GM18861 (cell line): Measurements from ENCODE around the gene PDCD7.
"Not testable (repeated sequence)": the region's sequence is repeated elsewhere in the genome, so short reads cannot be mapped to it uniquely, and the experiment has no call there.

Source experiments
- ATAC-seq: cut with Tn5 transposase; IDR thresholded peaks from one replicate; pipeline ENCODE4 v1.9.1; 2021; ENCODE audit not compliant: unreplicated experiment

PDCD7 gene

DNA sequence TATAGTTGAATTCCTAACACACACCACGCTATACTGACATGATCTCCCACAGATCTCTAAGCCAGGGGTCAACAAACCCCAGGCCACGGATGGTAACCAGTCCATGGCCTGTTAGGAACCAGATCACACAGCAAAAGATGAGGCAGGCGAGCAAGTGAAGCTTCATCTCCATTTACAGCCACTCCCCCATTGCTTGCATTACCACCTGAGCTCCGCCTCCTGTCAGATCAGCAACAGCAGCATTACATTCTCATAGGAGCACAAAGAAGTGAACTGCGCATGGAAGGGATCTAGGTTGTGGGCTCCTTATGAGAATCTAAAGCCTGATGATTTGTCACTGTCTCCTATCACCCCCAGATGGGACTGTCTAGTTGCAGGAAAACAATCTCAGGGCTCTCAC lies 2.7 kb downstream of the PDCD7 start:
- ATAC-seq, result no peak

DNA sequence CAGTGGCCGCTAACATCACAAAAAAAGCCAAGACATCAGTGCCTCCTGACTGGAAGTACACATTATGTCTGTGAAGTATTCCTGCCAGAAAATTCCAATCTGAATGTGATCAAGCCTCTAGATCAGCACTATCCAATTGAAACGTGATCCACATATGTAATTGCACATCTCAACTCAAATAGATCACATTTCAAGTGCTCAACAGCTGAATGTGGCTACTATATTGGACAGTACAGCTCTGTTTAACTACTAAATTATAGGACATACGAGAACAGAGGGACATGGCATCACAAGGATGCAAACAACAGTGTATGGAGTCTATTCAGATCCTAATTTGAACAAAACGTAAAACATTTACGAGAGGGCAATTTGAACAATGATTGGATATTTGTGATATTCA lies 18.1 kb downstream of the PDCD7 start:
- ATAC-seq, result no peak

DNA sequence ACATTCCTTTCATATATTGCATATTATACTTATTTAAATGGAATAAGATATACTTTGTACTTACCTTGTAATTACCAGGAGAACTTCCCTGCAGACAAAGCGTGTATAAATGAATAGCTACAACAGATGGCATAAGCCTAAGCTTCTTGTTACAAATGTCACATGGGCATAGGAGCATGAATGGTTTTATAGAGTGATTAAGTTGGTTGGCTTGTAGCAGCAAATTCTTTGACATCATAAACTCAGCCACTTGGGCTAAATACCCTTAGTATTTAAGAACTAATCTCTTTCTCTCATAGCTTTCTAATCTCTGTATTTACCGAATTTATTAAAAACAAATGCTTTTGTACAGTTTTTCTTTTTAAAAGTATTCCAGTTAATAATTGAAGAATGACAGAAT lies 18.5 kb downstream of the PDCD7 start, which contains the start of gene UBAP1L:
UBAP1L (minus strand) TSS at position 115 of the 400 bp plus-strand sequence. CDS start 8,985 bp downstream, outside the sequence.
- ATAC-seq, result no peak

DNA sequence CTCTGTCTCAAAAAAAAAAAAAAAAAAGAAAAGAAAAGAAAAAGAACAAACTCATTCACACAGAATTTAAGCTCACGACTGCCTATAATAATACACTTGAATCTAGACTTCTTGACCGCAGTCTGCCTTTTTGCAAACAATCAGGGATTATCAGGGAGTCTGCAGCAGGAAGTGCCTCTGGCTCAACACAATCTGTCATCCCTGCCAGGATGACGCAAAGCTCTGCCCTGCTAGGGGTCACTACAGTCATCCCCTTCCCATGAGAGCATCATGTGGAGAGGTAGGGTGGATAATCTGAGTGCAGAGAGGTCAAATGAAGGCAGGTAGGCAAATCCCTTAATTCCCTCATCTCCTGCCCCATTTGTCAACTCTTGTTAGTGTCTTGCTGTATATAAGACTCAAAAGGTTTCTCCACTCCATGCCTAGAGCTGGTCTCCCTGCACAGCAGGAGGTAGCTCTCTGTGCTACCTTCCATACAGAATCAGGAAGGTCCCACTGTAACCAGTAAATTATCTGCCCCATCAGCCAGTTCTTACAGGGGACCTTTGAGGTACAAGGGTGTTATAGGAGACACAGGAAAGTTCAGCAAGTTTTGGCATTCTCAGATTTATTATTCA lies 22.8 kb downstream of the PDCD7 start:
- ATAC-seq, result no peak

DNA sequence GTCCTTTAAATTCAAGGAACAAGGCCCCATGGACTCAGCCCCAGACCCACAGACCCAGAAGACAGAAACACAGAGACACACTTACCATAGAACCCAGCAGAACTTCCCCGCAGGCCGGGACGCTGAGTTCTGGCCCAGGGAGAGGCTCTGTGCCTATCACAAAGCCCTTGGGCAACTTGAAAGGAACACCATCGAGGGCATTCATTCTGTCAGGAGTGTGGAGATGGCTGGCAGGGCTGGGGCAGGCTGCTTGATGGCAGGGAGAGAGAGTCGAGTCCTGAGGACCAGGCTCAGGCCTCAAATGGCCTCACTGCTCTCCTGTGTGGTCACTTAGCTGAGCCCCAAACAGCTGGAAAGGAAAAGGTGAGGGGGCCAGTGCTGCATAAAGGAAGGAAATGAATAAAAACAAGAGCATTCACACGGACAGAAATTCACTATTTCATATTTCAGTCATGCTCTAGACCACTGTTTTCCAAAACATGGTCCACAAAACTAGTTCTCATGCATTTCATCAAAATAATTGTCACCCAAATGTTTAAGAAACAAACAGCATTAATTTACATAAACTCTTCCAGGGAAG lies 27.5 kb downstream of the PDCD7 start:
- ATAC-seq, result no peak

DNA sequence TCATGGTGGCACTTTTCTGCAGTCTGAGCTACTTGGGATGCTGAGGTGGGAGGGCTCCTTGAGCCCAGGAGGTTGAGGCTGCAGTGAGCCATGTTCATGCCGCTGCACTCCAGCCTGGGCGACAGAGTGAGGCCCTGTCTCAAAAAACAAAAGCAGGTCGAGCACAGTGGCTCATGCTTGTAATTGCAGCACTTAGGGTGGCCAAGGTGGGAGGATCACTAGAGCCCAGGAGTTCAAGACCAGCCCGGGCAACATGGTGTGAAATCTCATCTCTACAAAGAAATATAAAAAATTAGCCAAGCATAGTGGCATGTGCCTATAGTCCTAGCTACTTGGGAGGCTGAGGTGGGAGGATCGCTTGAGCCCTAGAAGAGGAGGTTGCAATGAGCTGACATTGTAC lies 28.6 kb downstream of the PDCD7 start:
- no peak for ATAC-seq

DNA sequence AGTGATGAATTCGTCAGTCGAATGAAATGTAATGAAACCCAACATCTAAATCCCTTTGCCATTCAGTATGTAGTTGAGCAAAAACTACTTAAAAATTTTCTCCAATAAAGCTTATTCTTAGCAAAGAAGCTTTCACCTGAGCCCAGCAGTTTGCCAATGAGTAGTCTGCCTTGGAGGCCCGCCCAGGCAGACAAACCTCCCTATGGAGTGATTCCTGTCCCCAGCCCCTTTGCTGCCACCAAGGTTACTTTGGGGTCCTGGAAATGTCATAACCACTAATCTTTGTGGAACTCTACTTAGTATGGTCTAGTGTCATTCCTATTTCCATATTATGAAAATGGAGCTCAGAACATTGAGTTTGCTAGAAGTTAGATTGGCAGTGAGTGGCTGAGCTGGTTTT lies 30.7 kb downstream of the PDCD7 start:
- no peak for ATAC-seq

DNA sequence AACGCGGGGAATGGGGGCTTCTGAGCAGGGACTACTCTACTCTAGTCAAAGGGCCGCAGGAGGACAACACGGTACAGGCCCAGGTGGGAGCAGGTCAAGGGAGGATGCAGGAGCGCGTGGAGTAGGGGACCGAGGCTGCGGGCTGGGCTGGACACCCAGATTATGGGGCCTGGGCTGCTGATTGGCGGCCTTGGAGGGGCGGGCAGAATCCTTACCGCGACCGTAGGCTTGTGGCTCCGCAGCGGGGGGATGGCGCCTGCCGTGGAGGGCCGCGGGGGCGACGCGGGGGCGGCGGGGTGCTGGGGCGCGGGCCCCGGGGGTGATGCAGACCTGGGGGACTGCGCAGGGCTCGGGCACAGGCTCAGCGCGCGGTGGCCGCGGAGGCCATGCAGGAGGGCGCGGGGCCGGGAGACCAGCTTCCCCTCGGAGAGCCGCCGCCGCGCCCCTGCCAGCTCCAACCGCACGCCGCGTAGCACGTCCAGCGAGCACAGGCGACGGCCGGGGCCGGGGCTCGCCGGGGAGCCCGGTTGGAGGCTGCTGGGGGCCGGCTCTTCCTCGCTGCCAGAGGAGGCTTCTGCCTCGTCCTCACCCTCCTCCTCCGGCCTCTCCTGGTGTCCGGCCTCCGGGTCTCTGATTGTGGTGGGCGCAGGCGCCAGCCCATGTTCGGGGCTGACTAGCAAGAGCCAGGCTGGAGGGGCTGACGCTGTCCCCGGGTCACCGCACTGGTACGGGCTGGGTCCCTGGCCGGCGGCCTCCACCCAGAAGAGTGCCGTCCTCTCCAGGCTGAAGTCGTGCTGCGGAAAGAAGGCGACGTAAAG lies 31.5 kb downstream of the PDCD7 start:
- ATAC-seq, result no peak

DNA sequence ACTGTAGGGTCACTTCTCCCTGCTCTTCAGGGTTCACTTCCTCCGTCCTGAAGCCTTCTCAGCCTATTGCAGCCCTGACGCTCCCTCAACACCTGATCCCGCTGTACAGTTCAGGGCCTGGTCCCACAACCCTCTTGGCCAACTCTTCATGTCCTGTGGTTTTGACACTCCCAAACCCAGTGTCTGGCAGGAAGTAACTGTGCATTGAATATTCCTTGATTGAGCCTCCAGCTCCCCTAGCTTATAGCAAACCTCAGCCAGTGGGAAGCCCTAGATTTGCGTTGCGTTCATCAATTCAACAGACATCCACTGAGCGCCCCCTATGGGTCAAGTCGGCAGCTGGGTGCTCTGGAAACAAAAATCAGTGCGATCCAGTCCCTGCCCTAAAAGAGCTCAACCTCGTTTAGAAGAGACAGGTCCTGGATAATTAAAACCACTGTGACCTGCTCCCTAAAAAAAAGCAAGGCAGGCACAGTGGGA lies 32.2 kb downstream of the PDCD7 start:
- no peak for ATAC-seq

DNA sequence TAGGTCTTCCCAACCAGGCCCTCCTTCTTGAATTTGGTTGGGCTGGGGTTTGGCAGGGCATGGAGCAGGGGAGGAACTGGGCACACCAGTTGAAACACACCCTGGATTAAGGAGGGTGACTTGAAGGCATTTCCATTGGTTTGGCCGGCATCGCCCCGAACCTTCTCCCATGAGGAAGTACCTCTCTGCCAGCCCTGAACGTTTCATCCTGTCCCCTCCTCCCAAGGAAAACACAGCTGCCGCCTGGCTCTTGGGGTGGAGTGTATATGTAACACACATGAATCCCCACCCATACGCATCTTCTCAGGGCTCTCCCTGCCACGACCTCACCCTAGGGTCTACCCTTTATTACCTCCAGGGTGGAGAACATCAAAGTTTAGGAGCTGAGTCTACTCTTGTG lies 33.2 kb downstream of the PDCD7 start:
- ATAC-seq, result no peak

DNA sequence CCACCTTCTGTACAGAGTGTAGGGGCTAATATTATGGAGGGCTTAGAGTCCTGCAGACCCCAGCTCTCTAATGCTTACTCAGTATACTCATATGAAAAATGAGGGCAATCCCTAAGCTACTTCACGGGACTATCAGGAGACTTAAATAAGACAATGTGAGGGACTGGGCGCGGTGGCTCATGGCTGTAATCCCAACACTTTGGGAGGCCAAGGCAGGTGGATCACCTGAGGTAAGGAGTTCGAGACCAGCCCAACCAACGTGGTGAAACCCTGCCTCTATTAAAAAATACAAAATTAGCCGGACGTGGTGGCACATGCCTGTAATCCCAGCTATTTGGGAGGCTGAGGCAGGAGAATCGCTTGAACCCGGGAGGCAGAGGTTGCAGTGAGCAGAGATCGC lies 33.8 kb downstream of the PDCD7 start:
- not testable (repeated sequence) for ATAC-seq

DNA sequence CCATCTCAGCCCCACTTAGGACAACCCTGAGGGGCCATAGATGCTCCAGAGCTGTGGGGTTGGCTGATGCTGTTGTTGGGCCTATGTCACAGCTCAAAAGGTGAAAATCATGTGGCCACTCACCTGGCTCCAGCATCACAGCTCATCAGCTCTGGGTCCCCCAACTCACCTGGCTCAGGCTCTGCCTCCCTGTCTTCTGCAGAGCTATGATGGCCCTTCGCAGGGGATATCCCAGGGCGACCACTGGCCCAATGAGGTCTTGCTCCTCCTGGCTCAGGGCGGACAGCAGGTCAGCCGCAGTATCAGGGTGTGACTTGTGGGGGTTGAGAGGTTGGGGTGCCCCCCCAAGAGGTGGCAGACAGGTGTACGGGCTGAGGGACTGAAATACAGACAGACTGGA lies 34.3 kb downstream of the PDCD7 start:
- ATAC-seq, result no peak

DNA sequence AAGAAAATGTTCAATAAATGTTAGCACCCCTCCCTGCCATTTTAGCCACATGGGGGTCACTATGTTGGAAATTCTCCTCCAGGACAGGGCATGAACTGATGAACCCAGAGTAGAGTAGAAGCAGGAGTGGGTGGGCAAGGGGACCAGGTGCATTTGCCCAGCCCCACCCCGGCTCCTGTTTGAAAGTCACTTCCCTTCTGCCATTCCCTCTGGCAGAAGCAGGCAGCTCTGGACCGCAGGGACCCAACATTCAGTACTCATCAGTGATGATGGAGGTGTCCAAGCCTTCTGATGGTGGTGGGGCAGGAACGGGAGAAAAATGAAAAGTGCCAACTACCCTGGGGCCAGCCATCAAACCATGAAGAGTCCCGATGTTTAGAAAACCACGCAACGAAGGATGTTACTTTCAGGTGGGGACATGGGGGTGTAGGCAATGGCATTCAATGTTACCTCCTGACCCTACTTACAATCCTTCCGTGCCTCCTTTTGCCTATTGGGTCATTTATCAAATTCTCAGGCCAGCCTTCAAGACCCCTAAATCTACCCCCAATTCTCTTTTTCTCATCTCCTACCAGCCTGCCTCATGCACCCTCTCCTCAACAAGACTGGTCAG lies 35.9 kb downstream of the PDCD7 start:
- no peak for ATAC-seq

DNA sequence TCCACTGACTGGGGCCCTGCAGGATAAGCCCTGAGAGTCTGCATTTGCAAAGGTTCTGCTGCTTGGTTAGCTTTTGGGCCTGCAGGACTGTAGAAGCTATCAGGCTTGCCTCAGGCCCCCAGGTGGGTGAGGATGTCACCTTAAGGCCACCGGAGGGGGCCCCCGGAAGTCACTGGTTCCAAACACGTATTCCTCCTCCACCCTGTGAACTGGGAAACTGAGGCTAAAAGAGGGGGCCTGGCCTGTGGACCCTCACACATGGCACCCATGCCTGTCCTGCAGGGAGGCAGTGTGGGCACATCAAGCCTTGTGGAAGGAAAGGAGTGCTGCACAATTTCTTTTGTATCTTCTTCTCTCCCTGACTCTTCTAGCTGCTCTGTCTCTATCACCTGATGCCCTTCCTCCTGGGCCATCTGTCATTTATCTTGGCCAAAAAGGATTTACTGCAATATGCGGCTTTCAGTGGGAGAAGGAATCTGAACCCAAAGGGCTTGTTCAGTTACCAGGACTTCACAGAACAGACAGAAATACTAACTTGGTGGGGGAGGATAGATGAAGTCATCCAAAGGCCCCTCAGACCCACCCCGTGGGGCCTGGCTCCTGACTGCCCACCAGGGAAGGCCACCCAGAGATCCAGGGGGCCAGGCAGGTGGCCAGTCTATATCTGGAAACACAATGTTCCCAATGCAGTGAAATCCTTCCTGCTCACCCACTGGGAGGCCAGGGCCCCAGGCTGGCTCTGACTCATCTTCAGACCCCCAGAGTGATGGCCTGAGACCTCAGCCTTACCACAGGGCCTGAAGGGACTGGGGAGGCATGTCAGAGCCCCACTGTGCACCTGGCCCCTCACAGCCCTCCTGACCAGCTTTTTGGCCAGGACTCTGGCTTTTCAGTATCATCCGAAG lies 36.9 kb downstream of the PDCD7 start:
- ATAC-seq, result no peak

DNA sequence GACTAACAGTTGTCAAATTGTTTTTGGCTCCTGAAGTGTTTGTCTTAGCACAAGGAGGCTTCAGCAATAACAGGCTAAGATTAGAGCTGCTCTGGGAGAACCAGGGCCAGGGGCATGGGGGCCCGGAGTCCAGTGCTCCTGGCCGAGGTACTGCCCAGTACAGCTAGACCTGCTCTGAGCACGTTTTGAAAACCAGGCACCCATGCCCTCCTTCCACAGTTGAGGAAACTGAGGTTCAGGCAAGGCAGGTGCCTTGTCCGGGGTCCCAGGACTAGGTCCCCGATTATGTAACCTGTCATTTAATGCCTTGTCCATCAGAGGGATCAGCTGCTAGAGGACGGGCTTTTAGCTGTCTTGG lies 37.9 kb downstream of the PDCD7 start:
- ATAC-seq, result no peak

DNA sequence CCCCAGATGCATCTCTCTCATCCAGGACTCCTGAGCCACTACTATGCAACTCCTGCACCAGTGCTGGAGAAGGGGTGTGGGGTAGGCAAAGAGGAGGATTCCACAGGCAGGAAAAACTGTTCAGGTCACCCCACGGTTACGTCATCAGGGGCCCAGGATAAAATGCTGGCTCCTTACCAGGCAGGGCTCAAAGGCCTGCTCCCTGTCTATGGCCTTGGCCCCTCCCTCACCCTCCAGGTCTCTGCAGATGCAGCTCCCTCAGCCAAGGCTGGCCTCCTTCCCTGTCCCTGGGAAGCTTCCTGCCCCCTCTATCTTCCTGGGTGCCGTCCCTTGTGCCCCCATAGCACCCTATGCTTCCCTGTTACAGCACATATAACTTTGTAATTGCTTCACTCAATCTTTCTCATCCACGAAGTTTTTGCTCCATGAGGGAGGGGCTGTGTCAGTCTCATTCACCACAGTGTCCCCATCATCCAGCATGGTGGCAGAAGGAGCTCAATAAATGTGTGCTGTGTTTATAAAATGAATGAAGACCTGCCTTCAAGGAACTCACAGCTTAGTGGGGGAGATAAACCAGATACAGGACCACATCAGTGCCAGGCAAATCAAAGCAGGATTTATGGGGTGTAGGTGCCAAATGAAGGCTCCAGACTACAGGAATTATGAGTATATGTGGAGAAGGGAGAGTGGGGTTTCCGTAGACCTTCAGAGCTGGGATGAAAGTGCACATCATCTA lies 38.4 kb downstream of the PDCD7 start:
- ATAC-seq, result no peak

DNA sequence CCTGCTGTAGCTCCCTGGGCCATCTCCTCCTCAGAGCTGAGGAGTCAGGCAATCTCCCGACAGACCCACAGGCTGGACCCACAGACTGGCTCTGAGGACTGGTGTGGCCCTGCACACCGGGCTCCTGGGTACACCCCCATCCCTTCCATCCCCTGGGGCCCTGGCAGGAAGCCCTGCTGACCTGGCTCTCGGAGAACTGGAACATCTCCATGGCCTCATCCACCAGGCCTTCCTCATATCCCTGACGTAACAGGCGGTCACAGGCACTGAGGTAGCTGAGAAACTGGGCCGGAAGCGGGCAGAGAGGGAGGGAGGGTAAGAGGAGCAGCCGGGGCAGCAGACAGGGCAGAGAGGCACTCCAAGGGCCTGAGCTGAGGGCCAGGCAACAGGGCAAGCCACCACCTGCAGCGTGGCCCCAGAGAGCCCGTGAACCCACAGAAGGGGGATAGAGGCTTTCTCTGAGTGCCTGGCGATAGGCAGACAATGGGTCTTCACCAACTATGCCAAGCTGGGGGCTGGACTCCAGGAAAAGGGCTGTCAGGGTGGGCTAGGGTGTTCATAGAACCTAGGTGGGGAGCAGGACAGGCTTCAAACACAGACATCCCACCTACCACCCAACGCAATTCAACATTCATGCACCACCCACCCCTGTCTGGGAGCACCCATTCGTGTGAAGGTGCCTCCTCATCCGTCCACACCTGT lies 39.2 kb downstream of the PDCD7 start:
- ATAC-seq, result no peak

DNA sequence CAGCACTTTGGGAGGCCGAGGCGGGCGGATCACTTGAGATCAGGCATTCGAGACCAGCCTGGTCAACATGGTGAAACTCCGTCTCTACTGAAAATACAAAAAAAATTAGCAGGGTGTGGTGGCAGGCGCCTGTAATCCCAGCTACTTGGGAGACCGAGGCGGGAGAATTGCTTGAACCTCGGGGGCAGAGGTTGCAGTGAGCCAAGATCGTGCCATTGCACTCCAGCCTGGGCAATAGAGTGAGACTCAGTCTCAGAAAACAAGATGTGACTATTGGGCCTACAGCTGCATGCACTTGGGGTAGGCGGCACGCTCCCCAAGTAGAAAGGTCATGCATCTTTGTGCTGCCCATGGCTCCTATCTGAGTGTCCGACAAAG lies 39.8 kb downstream of the PDCD7 start:
- not testable (repeated sequence) for ATAC-seq
